Stimulated activated CD8-positive, alpha-beta memory T cell treated with anti-CD3 and anti-CD28 coated beads, Interleukin-4, amount 100 ng/mL, for 1 hour (primary cell): ENCODE measurements around the gene USP1.

Experiments
- DNase-seq, 2 donors: peaks; one replicate each; pipeline ENCODE4 v3.0.0-alpha.2; 2020; ENCODE audit warnings: low read depth in 2 of 2, low spot score in 1 of 2

The USP1 gene

DNA sequence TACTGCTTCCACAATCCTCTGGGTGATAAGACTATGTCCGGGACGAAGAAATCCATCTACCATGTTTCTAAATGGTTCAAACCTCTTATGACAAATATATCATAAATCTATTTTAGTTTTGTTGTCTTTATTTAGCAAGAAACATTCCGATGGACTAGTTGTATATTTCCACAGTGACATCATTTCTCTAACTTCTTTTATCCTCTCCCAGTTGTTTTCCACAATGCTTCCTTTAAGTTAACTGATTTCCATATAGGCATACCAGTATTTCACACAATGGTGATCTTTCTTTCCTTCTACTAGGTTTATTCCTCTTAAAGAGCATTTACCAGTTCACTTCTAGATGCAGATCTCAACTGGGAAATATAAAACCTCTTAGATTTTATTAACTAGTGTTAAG lies 44.8 kb downstream of the USP1 start:
- DNase-seq = no peak

- no peak for DNase-seq
These were observed 48.1 kb downstream of the USP1 start for GRCh38 chr1:62484824-62485468.

- no peak for DNase-seq
These were observed 51.1 kb downstream of the USP1 start for GRCh38 chr1:62487956-62488355.

DNA sequence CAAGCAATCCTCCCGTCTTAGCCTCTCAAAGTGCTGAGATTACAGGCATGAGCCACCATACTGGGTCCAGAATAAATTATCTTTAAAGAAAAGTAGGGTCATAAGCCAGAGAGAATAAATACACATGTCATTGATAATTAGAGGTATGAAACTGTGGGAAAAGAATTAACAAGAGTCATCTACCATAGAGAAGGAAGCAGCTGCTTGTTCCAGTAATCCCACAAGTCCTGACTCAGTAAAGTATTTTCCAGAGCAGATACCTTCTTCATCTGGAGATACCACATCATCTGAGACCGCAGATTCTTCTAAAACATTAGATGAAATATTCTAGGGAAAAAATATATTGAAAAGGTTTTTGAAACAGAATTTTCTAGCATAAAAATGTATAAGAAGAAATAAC lies 55.7 kb downstream of the USP1 start:
- no peak for DNase-seq

- no peak for DNase-seq
These were observed 56.8 kb downstream of the USP1 start for GRCh38 chr1:62493656-62494055.

- no peak for DNase-seq
These were observed 57.3 kb downstream of the USP1 start for GRCh38 chr1:62494137-62494536.

GRCh38 chr1:62500210-62500609 lies 63.4 kb downstream of the USP1 start:
- no peak for DNase-seq
